GM10266 (cell line): ENCODE measurements around the gene TAF9B.
"Not testable (repeated sequence)": the region's sequence is repeated elsewhere in the genome, so short reads cannot be mapped to it uniquely, and the experiment has no call there.

Experiments used
- DNase-seq: peaks from one replicate; pipeline ENCODE4 v3.0.0; 2012; ENCODE audit errors: extremely low spot score
- CTCF ChIP-seq: IDR thresholded peaks from 2 replicates; pipeline ENCODE4 v1.5.1; 2012; ENCODE audit warnings: mild to moderate bottlenecking, low read depth; ENCODE audit not compliant: control insufficient read depth, insufficient read depth; ENCODE audit errors: missing control alignments

The TAF9B gene

GRCh38 chrX:78098108-78098507 lies 41.3 kb downstream of the TAF9B start:
- no peak for DNase-seq
- TF ChIP-seq CTCF, result no peak

GRCh38 chrX:78092296-78092695 lies 47.2 kb downstream of the TAF9B start:
- DNase-seq, result no peak
- TF ChIP-seq CTCF, result peak; percentile 38

- not testable (repeated sequence) for DNase-seq
Measured at GRCh38 chrX:78081413-78081812, 58.0 kb downstream of the TAF9B start.
